Thyroid gland (tissue), 4 donors: Measurements from ENCODE around the gene PNPLA3. TPM values are rescaled to one million over a fixed set of nuclear protein-coding genes. Genes with fewer than 3 reads are reported as not detected.

ENCODE experiments used
- DNase-seq, 2 donors: peaks; one replicate each; pipeline ENCODE4 v3.0.0-alpha.2; 2019
- H3K27ac ChIP-seq, 3 donors: fragments of 200-600 bp; sonication (generic); 1 replicate in 2 of 3; 2 replicates in 1 of 3; pipeline ENCODE4 v1.5.1; 2016 to 2019; ENCODE audit warnings: mild to moderate bottlenecking in 1 of 3, moderate library complexity in 1 of 3
- H3K27me3 ChIP-seq: fragments of 200-600 bp; sonication (generic); one replicate; pipeline ENCODE4 v1.5.1; 2019
- H3K36me3 ChIP-seq, 2 donors: fragments of 200-600 bp; sonication (generic); one replicate each; pipeline ENCODE4 v1.5.1; 2016 to 2019
- H3K4me1 ChIP-seq, 2 donors: fragments of 200-600 bp; sonication (generic); one replicate each; pipeline ENCODE4 v1.5.1; 2017 to 2019
- H3K4me3 ChIP-seq, 3 donors: fragments of 200-600 bp; sonication (generic); replicated peaks in 1 of 3; 1 replicate in 2 of 3; 2 replicates in 1 of 3; pipeline ENCODE4 v1.5.1; 2016; ENCODE audit warnings: mild to moderate bottlenecking in 1 of 3
- H3K9me3 ChIP-seq: fragments of 200-600 bp; sonication (generic); one replicate; pipeline ENCODE4 v1.5.1; 2017
- CTCF ChIP-seq, 6 experiments: fragments of 200-600 bp in 3 of 6; fragments of 450-650 bp in 3 of 6; sonication (generic) in 3 of 6; IDR thresholded peaks; one replicate each; pipeline ENCODE4 v1.5.1; 2016 to 2019; ENCODE audit warnings: antibody characterized with exemption in 6 of 6, mild to moderate bottlenecking in 2 of 6, inconsistent platforms in 1 of 6, moderate library complexity in 1 of 6
- POLR2A ChIP-seq, 2 donors: fragments of 450-650 bp; IDR thresholded peaks; one replicate each; pipeline ENCODE4 v1.6.1; 2017; ENCODE audit warnings: antibody characterized with exemption in 2 of 2, mild to moderate bottlenecking in 2 of 2, moderate library complexity in 1 of 2
- WGBS, 2 donors: methylation state at CpG; one replicate each; pipeline ENCODE4 v1.1.5; 2017; 5-methylcytosine and 5-hydroxymethylcytosine counted together
- intact Hi-C: fragments of 100-400 bp; cut with DNase I; formaldehyde crosslinking; loops from one replicate; pipeline ENCODE4 v1.15.1; 2023
- total RNA-seq, 4 donors: library from RNA; depleted of rRNA; stranded (reverse); fragments of >200 nt; gene quantifications; one replicate each; pipeline ENCODE4 v1.2.3, GENCODE V29; 2016

PNPLA3 gene
- total RNA-seq, 4 donors from 2014 or later: 0.11 to 0.13 TPM; not detected in 2

GRCh38 chr22:43969989-43970755, 46.6 kb downstream of the PNPLA3 start:
- Histone ChIP-seq H3K4me1 (no peaks in the 10 kb centered on the region), H3K27me3 (no peaks in the 10 kb centered on the region), H3K27ac (no peak overlapping the region), H3K4me3 (no peak overlapping the region), H3K36me3 (peaks cover 66 to 73% of the 10 kb centered on the region in 2 donors), H3K9me3 (no peaks in the 10 kb centered on the region)
- WGBS, 2 donors: 90 to 96% methylated on average over 8 of the region's 8 CpGs
- intact Hi-C loops: no loop called here
- no peak for TF ChIP-seq POLR2A (IDR thresholded peaks at IDR 0.05)
- TF ChIP-seq CTCF (IDR thresholded peaks at IDR 0.05): no peak
- DNase-seq: no peak

GRCh38 chr22:43971112-43971511, 47.5 kb downstream of the PNPLA3 start:
- no peak for TF ChIP-seq POLR2A (IDR thresholded peaks at IDR 0.05)
- no peak for TF ChIP-seq CTCF (IDR thresholded peaks at IDR 0.05)
- Histone ChIP-seq H3K27ac (no peak overlapping the region), H3K27me3 (no peaks in the 10 kb centered on the region), H3K4me1 (no peaks in the 10 kb centered on the region), H3K4me3 (no peak overlapping the region), H3K9me3 (no peaks in the 10 kb centered on the region), H3K36me3 (peaks cover 67 to 73% of the 10 kb centered on the region in 2 donors)
- 90 to 93% methylated on average over 6 to 8 of the region's 8 CpGs for WGBS, 2 donors
- no peak for DNase-seq
- intact Hi-C loops: no loop called here

GRCh38 chr22:43972931-43973462, 49.4 kb downstream of the PNPLA3 start:
- no peak for DNase-seq
- Histone ChIP-seq H3K4me3 (no peak overlapping the region), H3K27ac (no peak overlapping the region), H3K9me3 (no peaks in the 10 kb centered on the region), H3K4me1 (no peaks in the 10 kb centered on the region), H3K36me3 (peaks cover 65 to 74% of the 10 kb centered on the region in 2 donors), H3K27me3 (no peaks in the 10 kb centered on the region)
- WGBS, 2 donors: 92 to 93% methylated on average over 10 of the region's 10 CpGs
- intact Hi-C loops: no loop called here
- no peak for TF ChIP-seq POLR2A (IDR thresholded peaks at IDR 0.05)
- no peak for TF ChIP-seq CTCF (IDR thresholded peaks at IDR 0.05)

GRCh38 chr22:43974028-43974545, 50.5 kb downstream of the PNPLA3 start:
- DNase-seq: no peak
- no peaks in the 10 kb centered on the region for H3K9me3 ChIP-seq
- intact Hi-C loops: no loop called here
- WGBS, 2 donors: 93 to 99% methylated on average over 18 to 19 of the region's 19 CpGs
- H3K27me3 ChIP-seq: no peaks in the 10 kb centered on the region
- TF ChIP-seq POLR2A (IDR thresholded peaks at IDR 0.05) (no peak), CTCF (IDR thresholded peaks at IDR 0.05) (no peak)
- no peak overlapping the region for H3K27ac ChIP-seq
- no peak overlapping the region for H3K4me3 ChIP-seq
- H3K36me3 ChIP-seq: peaks cover 64 to 73% of the 10 kb centered on the region in 2 donors
- no peaks in the 10 kb centered on the region for H3K4me1 ChIP-seq

GRCh38 chr22:43975041-43975440, 51.4 kb downstream of the PNPLA3 start:
- Histone ChIP-seq H3K36me3 (peaks cover 62 to 70% of the 10 kb centered on the region in 2 donors), H3K4me1 (no peaks in the 10 kb centered on the region), H3K27ac (no peak overlapping the region), H3K9me3 (no peaks in the 10 kb centered on the region), H3K27me3 (no peaks in the 10 kb centered on the region), H3K4me3 (no peak overlapping the region)
- TF ChIP-seq CTCF (IDR thresholded peaks at IDR 0.05) (no peak), POLR2A (IDR thresholded peaks at IDR 0.05) (no peak)
- intact Hi-C loops: no loop called here
- WGBS, 2 donors: 65 to 69% methylated on average over 3 to 4 of the region's 4 CpGs
- DNase-seq: no peak
